SJCRH30 (cell line): ENCODE results near the gene ODF2. TPM values are rescaled to one million over a fixed set of nuclear protein-coding genes. Genes with fewer than 3 reads are reported as not detected.

Experiments used
- total RNA-seq: library from RNA; depleted of rRNA; stranded (reverse); fragments of >200 nt; shearing (Covaris generic); gene quantifications from 2 replicates; pipeline ENCODE4 v1.2.3, GENCODE V29; 2014; rRNA removed

The ODF2 gene
- total RNA-seq, 1 experiment from 2014 or later, result 64.9 TPM

Other genes starting within 250 kb of the ODF2 start
- 62.3 and 84.3 TPM in 2 replicates for gene GOLGA2, start 180.0 kb upstream of the ODF2 start, total RNA-seq
- 32.1 and 33.3 TPM in 2 replicates for gene SWI5, start 179.7 kb upstream of the ODF2 start, total RNA-seq
- gene TRUB2, start 133.6 kb upstream of the ODF2 start, total RNA-seq, result 30.2 and 36.9 TPM in 2 replicates
- 38.7 and 40.3 TPM in 2 replicates for gene COQ4, start 133.2 kb upstream of the ODF2 start, total RNA-seq
- gene SLC27A4, start 115.5 kb upstream of the ODF2 start, total RNA-seq, result 27.7 and 28.0 TPM in 2 replicates
- 74.2 and 77.5 TPM in 2 replicates for gene URM1, start 84.6 kb upstream of the ODF2 start, total RNA-seq
- 27.7 and 28.0 TPM in 2 replicates for gene CERCAM, start 35.1 kb upstream of the ODF2 start, total RNA-seq
- 34.1 and 38.1 TPM in 2 replicates for gene GLE1, start 48.7 kb downstream of the ODF2 start, total RNA-seq
- gene SPTAN1, start 96.6 kb downstream of the ODF2 start, total RNA-seq, result 153 and 155 TPM in 2 replicates
- gene DYNC2I2, start 200.8 kb downstream of the ODF2 start, total RNA-seq, result 58.3 and 61.5 TPM in 2 replicates
- 1,089 and 1,149 TPM in 2 replicates for gene SET, start 233.2 kb downstream of the ODF2 start, total RNA-seq
- gene PKN3, start 246.5 kb downstream of the ODF2 start, total RNA-seq, result 15.8 and 20.2 TPM in 2 replicates